Measurements from ENCODE around the gene HIGD2A.

The HIGD2A gene

GRCh38 chr5:176415952-176416924 is 27.7 kb downstream of the HIGD2A start, which contains the start of gene CLTB:
CLTB (minus strand) TSS chr5:176416539; CDS start chr5:176416363, 176 bp downstream.
- peak; percentile 89 for DNase-seq (ENCODE audit: low spot score)

- no peak for DNase-seq (ENCODE audit: low spot score)
Measured at GRCh38 chr5:176416965-176417364, 28.4 kb downstream of the HIGD2A start.

- no peak for DNase-seq (ENCODE audit: low spot score)
Measured at GRCh38 chr5:176418251-176418650, 29.7 kb downstream of the HIGD2A start.

GRCh38 chr5:176420086-176420485 is 31.5 kb downstream of the HIGD2A start:
- no peak for DNase-seq (ENCODE audit: low spot score)

- DNase-seq (ENCODE audit: low spot score) = no peak
Measured at GRCh38 chr5:176420972-176421544, 32.5 kb downstream of the HIGD2A start.

- DNase-seq (ENCODE audit: low spot score) = no peak
Measured at GRCh38 chr5:176424181-176424580, 35.6 kb downstream of the HIGD2A start.

- DNase-seq (ENCODE audit: low spot score) = no peak
Measured at GRCh38 chr5:176425138-176425537, 36.6 kb downstream of the HIGD2A start.

GRCh38 chr5:176425791-176426190 is 37.2 kb downstream of the HIGD2A start:
- DNase-seq (ENCODE audit: low spot score) = no peak

GRCh38 chr5:176426876-176427275 is 38.3 kb downstream of the HIGD2A start:
- DNase-seq (ENCODE audit: low spot score) = no peak

GRCh38 chr5:176427971-176428370 is 39.4 kb downstream of the HIGD2A start:
- no peak for DNase-seq (ENCODE audit: low spot score)

GRCh38 chr5:176429972-176430371 is 41.4 kb downstream of the HIGD2A start:
- DNase-seq (ENCODE audit: low spot score) = peak; percentile 57

GRCh38 chr5:176432707-176433106 is 44.2 kb downstream of the HIGD2A start:
- DNase-seq (ENCODE audit: low spot score) = no peak

- DNase-seq (ENCODE audit: low spot score) = no peak
Measured at GRCh38 chr5:176436656-176437055, 48.1 kb downstream of the HIGD2A start.

- DNase-seq (ENCODE audit: low spot score) = peak; percentile 52
Measured at GRCh38 chr5:176438959-176439757, 50.6 kb downstream of the HIGD2A start.
